ENCODE results near the gene PKD1L1. TPM values are rescaled to one million over a fixed set of nuclear protein-coding genes. Genes with fewer than 3 reads are reported as not detected.

The PKD1L1 gene
- total and polyA plus RNA-seq, 2 donors (not counting 1 experiment from before 2014, with no cell fraction given): 0.59 to 0.70 TPM

DNA sequence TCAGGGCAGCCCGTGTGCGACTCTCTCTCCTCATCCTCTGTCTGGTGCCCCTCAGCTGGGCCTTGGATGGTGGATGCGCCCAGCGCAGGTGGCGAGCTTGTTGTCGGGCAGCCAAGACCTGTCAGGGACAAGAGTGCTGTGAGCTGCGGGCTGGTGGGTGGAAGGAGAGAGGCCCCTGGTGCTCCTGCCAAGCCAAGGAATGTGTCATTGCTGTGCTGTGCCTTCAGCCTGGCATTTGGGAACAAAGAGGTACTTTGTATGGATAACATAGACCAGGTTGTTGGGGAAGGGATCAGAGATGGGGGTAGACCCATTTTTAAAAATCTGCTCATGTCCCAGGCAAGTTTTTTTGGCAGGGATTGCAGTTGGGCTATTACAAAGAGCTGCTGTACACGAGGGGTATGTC is 120.9 kb downstream of the PKD1L1 start:
- no peaks in the 10 kb centered on the region for H3K79me2 ChIP-seq (ENCODE audit: control insufficient read depth, insufficient read depth, low read length)
- no peak overlapping the region for H3K4me2 ChIP-seq (replicated peaks; ENCODE audit: low read depth, low read length, poor library complexity, severe bottlenecking)
- Mint-ChIP-seq H3K4me1 (peaks cover 2% of the 10 kb centered on the region), H3K9me3 (ENCODE audit: insufficient read depth) (no peaks in the 10 kb centered on the region), H3K27me3 (peaks cover 4% of the 10 kb centered on the region), H3K4me3 (no peak overlapping the region), H3K27ac (no peak overlapping the region)
- no peak overlapping the region for H3K27ac ChIP-seq (ENCODE audit: low read length in 2 of 2)
- WGBS (ENCODE audit: insufficient coverage): 96% methylated on average over 5 of the region's 8 CpGs
- POLR2A ChIA-PET: no interaction called here
- H4K20me1 ChIP-seq (ENCODE audit: control insufficient read depth, insufficient read depth, low read length, poor library complexity, severe bottlenecking): no peaks in the 10 kb centered on the region
- H3K4me3 ChIP-seq (ENCODE audit: control extremely low read depth in 1 of 5, extremely low read depth in 1 of 5, insufficient read depth in 1 of 5, low read depth in 2 of 5, low read length in 4 of 5): no peak overlapping the region
- no peaks in the 10 kb centered on the region for H3K9me3 ChIP-seq (ENCODE audit: control extremely low read depth in 1 of 3, control insufficient read depth in 2 of 3, insufficient read depth in 1 of 3, low read length in 2 of 3)
- intact Hi-C loops (cut with micrococcal nuclease): no loop called here
- H2AFZ ChIP-seq (ENCODE audit: insufficient read depth, low read depth, low read length, poor library complexity, severe bottlenecking): no peak overlapping the region
- no peaks in the 10 kb centered on the region for H3K4me1 ChIP-seq (ENCODE audit: control insufficient read depth in 2 of 2, insufficient read depth in 2 of 2, low read length in 2 of 2)
- peaks cover 0 to 4% (median 1%) of the 10 kb centered on the region in 4 experiments for H3K27me3 ChIP-seq (replicated peaks in 1 of 4; ENCODE audit: control extremely low read depth in 1 of 4, control insufficient read depth in 3 of 4, insufficient read depth in 4 of 4, low read length in 3 of 4)
- no peak overlapping the region for H3K9ac ChIP-seq (ENCODE audit: low read length)
- TF ChIP-seq, protein P1, sequence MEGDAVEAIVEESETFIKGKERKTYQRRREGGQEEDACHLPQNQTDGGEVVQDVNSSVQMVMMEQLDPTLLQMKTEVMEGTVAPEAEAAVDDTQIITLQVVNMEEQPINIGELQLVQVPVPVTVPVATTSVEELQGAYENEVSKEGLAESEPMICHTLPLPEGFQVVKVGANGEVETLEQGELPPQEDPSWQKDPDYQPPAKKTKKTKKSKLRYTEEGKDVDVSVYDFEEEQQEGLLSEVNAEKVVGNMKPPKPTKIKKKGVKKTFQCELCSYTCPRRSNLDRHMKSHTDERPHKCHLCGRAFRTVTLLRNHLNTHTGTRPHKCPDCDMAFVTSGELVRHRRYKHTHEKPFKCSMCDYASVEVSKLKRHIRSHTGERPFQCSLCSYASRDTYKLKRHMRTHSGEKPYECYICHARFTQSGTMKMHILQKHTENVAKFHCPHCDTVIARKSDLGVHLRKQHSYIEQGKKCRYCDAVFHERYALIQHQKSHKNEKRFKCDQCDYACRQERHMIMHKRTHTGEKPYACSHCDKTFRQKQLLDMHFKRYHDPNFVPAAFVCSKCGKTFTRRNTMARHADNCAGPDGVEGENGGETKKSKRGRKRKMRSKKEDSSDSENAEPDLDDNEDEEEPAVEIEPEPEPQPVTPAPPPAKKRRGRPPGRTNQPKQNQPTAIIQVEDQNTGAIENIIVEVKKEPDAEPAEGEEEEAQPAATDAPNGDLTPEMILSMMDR (IDR thresholded peaks at IDR 0.05): no peak
- no peak for TF ChIP-seq EZH2 (IDR thresholded peaks at IDR 0.05; ENCODE audit: borderline replicate concordance, insufficient read depth, low read depth, low read length, poor library complexity, severe bottlenecking)
- no peak for DNase-seq
- CTCF ChIA-PET: interaction anchor here (1.3 to 2.7 kb wide), 2 partner anchors 392 to 561 kb away, joined by 6 to 16 read pairs; no protein-coding TSS in a partner anchor
- no peaks in the 10 kb centered on the region for H3K36me3 ChIP-seq (replicated peaks in 1 of 2; ENCODE audit: control extremely low read depth in 1 of 2, control insufficient read depth in 1 of 2, extremely low read depth in 1 of 2, insufficient read depth in 2 of 2, low read length in 1 of 2)
- ATAC-seq (ENCODE audit: low read depth): no peak

DNA sequence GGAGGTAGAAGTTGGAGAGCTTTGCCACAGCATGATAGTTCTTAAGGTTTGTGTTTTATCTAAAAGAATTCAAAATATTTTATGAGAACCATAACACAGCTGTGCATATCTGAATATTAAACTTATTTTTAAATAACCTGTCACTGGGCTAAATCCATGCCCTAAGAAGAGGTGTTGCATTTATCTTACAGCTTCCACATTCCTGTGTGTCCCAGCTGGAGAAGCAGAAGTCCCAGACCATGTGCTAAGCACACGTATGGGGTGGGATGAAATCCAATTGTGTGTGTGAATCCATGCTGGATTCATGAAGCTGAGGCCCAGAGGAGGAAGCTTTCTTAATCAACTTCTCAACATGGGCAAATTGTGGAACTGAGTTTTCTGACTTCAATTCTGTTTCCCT is 121.5 kb downstream of the PKD1L1 start:
- Histone ChIP-seq H3K9ac (ENCODE audit: low read length) (no peak overlapping the region), H3K27me3 (replicated peaks in 1 of 4; ENCODE audit: control extremely low read depth in 1 of 4, control insufficient read depth in 3 of 4, insufficient read depth in 4 of 4, low read length in 3 of 4) (peaks cover 0 to 4% (median 1%) of the 10 kb centered on the region in 4 experiments), H3K4me1 (ENCODE audit: control insufficient read depth in 2 of 2, insufficient read depth in 2 of 2, low read length in 2 of 2) (no peaks in the 10 kb centered on the region), H3K4me2 (replicated peaks; ENCODE audit: low read depth, low read length, poor library complexity, severe bottlenecking) (no peak overlapping the region), H3K79me2 (ENCODE audit: control insufficient read depth, insufficient read depth, low read length) (no peaks in the 10 kb centered on the region), H3K36me3 (replicated peaks in 1 of 2; ENCODE audit: control extremely low read depth in 1 of 2, control insufficient read depth in 1 of 2, extremely low read depth in 1 of 2, insufficient read depth in 2 of 2, low read length in 1 of 2) (no peaks in the 10 kb centered on the region), H2AFZ (ENCODE audit: insufficient read depth, low read depth, low read length, poor library complexity, severe bottlenecking) (no peak overlapping the region), H3K9me3 (ENCODE audit: control extremely low read depth in 1 of 3, control insufficient read depth in 2 of 3, insufficient read depth in 1 of 3, low read length in 2 of 3) (no peaks in the 10 kb centered on the region), H4K20me1 (ENCODE audit: control insufficient read depth, insufficient read depth, low read length, poor library complexity, severe bottlenecking) (no peaks in the 10 kb centered on the region), H3K27ac (ENCODE audit: low read length in 2 of 2) (no peak overlapping the region), H3K4me3 (ENCODE audit: control extremely low read depth in 1 of 5, extremely low read depth in 1 of 5, insufficient read depth in 1 of 5, low read depth in 2 of 5, low read length in 4 of 5) (no peak overlapping the region)
- intact Hi-C loops (cut with micrococcal nuclease): no loop called here
- Mint-ChIP-seq H3K27ac (no peak overlapping the region), H3K9me3 (ENCODE audit: insufficient read depth) (no peaks in the 10 kb centered on the region), H3K4me1 (no peaks in the 10 kb centered on the region), H3K27me3 (peaks cover 4% of the 10 kb centered on the region), H3K4me3 (no peak overlapping the region)
- DNase-seq: no peak
- ChIA-PET POLR2A (no interaction called here), CTCF (interaction anchor here (0.7 to 2.7 kb wide), 4 partner anchors 391 to 573 kb away, joined by 3 to 16 read pairs (median 5); no protein-coding TSS in a partner anchor)
- no peak for ATAC-seq (ENCODE audit: low read depth)
- WGBS (ENCODE audit: insufficient coverage): no CpG with 5 or more reads among the region's 1 CpG
- TF ChIP-seq, protein P1 (IDR thresholded peaks at IDR 0.05): no peak
- TF ChIP-seq EZH2 (IDR thresholded peaks at IDR 0.05; ENCODE audit: borderline replicate concordance, insufficient read depth, low read depth, low read length, poor library complexity, severe bottlenecking): no peak

Measured in B cell (primary cell).